SKM-1 (cell line): ENCODE results near the gene DRG2.

ENCODE experiments used
- DNase-seq: peaks from one replicate; lab custom pipeline; 2025; ENCODE audit not compliant: unreplicated experiment; lab: John Stamatoyannopoulos, UW

Gene DRG2

GRCh38 chr17:18115517-18115916 lies 27.8 kb downstream of the DRG2 start:
- DNase-seq = no peak

DNA sequence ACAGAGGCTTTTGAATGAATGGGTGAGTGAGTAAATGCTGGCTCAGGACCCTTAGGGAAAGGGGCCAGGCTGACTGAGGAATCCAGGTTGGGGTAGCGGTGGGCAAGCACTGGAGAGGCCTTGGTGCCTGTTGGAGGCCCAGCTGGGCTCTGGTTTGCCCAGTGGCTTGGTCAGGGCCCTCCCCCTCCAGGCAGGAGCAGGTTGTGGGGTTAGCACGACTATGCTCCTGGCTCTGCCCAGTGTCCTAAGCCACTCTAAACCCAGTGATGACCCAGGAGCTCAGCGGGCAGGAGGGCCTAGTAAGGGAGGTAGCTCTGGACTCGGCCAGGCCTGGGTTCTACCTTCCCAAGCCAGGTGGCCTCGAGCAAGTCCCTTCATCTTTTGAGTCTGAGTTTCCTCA lies 28.3 kb downstream of the DRG2 start:
- DNase-seq = no peak

GRCh38 chr17:18117533-18117932 lies 29.8 kb downstream of the DRG2 start:
- DNase-seq = no peak

- DNase-seq = no peak
Measured at GRCh38 chr17:18117982-18118975, 30.5 kb downstream of the DRG2 start.

DNA sequence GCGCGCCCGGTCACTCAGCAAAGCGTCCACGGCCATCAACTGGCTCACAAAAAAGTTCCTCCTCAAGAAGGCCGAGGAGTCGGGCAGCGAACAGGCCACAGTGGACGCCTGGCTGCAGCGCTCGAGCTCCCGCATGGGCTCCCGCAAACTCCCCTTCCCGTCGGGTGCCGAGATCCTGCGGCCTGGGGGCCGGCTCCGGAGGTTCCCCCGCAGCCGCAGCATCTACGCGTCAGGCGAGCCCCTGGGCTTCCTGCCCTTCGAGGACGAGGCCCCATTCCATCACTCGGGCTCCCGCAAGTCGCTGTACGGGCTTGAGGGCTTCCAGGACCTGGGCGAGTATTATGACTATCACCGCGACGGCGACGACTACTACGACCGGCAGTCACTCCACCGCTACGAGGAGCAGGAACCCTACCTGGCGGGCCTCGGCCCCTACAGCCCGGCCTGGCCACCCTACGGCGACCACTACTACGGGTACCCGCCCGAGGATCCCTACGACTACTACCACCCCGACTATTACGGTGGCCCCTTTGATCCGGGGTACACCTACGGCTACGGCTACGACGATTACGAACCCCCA lies 31.5 kb downstream of the DRG2 start:
- no peak for DNase-seq

DNA sequence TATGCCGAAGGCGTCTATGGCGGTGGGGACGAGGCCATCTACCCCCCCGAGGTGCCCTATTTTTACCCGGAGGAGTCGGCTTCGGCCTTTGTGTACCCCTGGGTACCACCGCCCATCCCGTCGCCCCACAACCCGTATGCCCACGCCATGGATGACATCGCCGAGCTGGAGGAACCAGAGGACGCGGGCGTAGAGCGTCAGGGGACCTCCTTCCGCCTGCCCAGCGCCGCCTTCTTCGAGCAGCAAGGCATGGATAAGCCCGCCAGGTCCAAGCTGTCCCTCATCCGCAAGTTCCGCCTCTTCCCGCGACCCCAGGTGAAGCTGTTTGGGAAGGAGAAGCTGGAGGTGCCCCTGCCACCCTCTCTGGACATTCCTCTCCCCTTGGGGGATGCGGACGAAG lies 32.2 kb downstream of the DRG2 start:
- no peak for DNase-seq

DNA sequence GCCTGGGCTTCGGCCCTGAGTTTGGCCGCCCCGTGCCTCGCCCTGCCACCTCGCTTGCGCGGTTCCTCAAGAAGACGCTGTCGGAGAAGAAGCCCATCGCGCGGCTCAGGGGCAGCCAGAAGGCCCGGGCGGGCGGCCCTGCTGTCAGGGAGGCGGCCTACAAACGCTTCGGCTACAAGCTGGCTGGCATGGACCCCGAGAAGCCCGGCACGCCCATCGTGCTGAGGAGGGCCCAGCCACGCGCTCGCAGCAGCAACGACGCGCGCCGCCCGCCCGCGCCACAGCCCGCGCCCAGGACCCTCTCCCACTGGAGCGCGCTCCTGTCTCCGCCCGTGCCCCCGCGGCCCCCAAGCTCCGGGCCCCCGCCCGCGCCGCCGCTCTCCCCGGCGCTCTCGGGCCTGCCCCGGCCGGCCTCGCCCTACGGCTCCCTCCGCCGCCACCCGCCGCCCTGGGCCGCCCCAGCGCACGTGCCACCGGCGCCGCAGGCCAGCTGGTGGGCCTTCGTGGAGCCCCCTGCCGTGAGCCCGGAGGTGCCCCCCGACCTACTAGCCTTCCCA lies 32.8 kb downstream of the DRG2 start:
- DNase-seq = no peak

- DNase-seq = no peak
Measured at GRCh38 chr17:18121144-18121910, 33.6 kb downstream of the DRG2 start.

GRCh38 chr17:18122990-18123753 lies 35.4 kb downstream of the DRG2 start:
- no peak for DNase-seq

GRCh38 chr17:18124345-18125126 lies 36.8 kb downstream of the DRG2 start:
- no peak for DNase-seq

GRCh38 chr17:18129041-18129502 lies 41.3 kb downstream of the DRG2 start:
- DNase-seq = no peak

DNA sequence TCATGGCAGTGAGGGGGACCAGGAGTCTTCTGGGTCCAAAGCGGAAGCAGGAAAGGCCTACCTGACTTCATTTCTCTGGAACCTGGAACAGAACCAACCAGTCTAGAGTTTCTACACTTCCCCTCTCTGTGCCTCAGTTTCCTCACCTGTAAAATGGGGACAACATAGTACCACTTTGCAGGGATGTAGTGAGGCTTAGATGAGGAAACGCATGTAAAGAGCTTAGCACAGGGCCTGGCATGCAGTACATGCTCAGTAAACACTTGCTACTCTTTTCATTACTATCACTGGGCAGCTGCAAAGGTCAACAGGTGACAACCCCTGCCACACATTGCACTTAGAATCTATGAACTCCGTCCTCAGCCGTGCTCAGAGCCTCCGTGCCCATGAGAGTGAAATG lies 45.0 kb downstream of the DRG2 start:
- no peak for DNase-seq

- DNase-seq = no peak
Measured at GRCh38 chr17:18136357-18136756, 48.6 kb downstream of the DRG2 start.

GRCh38 chr17:18138065-18138749 lies 50.5 kb downstream of the DRG2 start:
- no peak for DNase-seq

DNA sequence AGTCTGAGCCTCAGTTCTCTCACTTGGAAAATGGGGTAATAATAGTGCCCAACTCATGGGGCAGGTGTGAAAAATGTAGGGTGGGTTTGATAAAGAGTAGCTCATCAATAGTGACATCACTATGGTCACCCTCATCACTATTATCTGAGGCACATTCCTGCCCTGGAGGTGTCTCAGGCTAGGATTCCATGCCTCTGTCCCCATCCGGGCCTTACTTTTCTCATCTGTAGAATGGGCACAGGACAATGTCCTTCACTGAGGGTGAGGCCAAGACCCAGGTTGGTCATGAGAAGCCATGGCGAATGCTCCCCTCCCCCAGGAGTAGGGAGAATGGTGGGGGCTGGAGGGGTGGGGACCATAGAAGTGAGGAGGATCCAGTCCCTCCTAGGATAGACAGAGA lies 51.3 kb downstream of the DRG2 start:
- no peak for DNase-seq

DNA sequence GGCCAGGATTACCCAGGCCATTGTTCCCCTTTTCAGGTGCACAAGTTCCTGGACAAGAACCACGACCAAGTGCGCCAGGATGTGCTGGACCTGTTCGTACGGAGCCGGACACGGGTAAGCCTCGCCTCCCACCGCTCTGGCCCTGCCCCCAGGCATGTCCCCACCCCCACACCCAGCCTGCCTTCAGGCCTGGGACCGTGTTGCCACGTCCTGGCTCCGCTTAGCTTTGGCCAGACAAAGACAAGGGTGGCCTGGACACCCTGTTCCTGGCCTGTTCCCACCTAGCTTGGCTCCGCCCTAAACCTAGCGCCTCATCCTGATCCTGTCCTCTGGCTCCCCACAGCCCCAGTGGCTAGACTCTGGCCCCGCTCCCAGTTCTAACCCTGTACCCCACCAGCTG lies 51.8 kb downstream of the DRG2 start:
- no peak for DNase-seq

DNA sequence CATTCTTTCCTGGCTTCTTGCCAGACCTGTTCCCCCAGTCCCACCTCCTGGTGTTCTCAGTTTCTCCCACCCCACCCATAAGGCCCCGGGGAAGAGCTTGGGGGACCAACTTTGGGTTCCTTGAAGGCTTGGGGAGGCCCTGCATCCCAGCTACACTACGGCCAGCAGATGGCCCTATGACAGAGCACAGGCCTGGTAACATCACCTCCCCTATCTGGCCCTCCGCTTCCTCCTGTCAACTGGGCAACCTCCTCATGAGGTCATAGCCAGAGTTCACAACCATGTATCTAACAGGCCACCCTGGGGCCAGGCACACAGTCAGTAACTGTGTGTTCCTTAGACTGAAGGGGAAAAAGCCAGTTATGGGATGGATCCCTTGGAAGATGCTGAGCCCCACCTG lies 52.2 kb downstream of the DRG2 start:
- DNase-seq = peak; percentile 17

GRCh38 chr17:18140648-18141047 lies 52.9 kb downstream of the DRG2 start:
- no peak for DNase-seq

GRCh38 chr17:18141210-18141803 lies 53.6 kb downstream of the DRG2 start:
- peak; percentile 52 for DNase-seq
